ENCODE results near the gene COQ5. TPM values are rescaled to one million over a fixed set of nuclear protein-coding genes. Genes with fewer than 3 reads are reported as not detected.
A peak's percentile ranks its signal among the peaks of the same experiment; 100 is the strongest.

The COQ5 gene
- 10 to 100 TPM; 26.2 to 33.0 (median 26.5) TPM for total RNA-seq

DNA sequence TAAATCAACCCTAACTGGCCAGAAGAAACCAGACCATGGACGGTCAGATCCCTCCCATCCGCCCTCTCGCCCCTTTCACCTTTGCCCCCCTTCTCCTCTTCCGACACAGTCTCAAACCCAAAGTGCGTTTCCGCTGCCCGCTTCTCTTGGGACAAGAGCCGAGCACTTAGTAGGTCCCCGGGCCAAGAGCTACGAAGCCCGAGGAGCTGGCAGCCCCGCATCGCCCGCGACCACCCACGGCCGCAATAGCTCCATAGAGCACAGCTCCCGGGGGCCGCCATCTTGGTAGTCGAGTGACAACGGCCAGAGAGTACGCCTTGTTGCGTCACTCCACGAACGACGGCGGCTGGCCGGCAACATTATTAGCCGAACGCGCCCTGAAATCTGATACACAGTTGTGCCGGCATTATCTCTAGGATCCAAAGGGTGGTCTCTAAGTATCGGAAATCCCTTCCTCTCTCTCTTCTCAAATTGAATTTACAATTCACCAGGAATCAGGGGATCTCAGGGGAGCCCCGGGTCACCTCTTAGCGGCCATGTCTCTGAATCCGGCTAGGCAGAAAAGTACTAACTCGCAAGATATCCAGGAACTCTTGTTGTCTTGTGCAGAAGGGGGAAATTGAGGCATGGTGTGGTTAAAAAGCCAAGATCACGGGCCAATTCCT lies at the start of gene COQ5:
Gene COQ5, minus strand, starts transcription at position 298 of the 665 bp plus-strand sequence. Its CDS starts 17 bp downstream, at position 281.
- H3K4me1 ChIP-seq, result no peaks in the 10 kb centered on the region
- H3K4me3 ChIP-seq, result peak within 1 kb of the TSS; percentile 74
- H3K36me3 ChIP-seq, result no peaks in the 10 kb centered on the region
- peak within 1 kb of the TSS; percentile 92 to 97 for H3K27ac ChIP-seq
- no peaks in the 10 kb centered on the region for H3K9me3 ChIP-seq
- peak; percentile 83 to 85 for DNase-seq (ENCODE audit: low spot score in 2 of 2)
- H3K27me3 ChIP-seq, result no peaks in the 10 kb centered on the region
- TF ChIP-seq CTCF (IDR thresholded peaks at IDR 0.05) (no peak), POLR2AphosphoS5 (IDR thresholded peaks at IDR 0.05) (peak in 2 of 3 donors; percentile 91 to 92), POLR2A (IDR thresholded peaks at IDR 0.05) (peak; percentile 50)
- intact Hi-C loops (cut with DNase I; ENCODE audit: low total_unique reads), result no loop called here

DNA sequence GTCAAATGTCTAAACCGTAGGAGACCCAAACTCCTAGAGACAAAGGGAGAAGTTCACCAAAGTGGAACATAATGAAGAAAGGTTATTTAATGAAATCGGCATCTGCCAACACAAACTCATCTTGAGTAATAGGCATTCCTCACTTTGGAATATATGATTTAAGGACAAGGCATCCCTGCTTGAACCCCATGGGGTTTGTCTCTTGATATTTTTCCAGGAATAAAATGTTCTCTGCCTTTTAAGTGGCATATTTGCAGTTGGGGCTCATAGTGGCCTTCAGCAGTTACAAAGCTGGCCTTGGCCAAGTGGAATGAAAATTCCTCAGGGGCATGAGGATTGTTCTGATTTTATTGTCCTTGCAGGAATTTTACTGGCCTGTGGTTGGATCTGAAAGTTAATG lies 45.1 kb upstream of the COQ5 start:
- H3K9me3 ChIP-seq, result no peaks in the 10 kb centered on the region
- no peak overlapping the region for H3K4me3 ChIP-seq
- no peaks in the 10 kb centered on the region for H3K27me3 ChIP-seq
- intact Hi-C loops (cut with DNase I; ENCODE audit: low total_unique reads), result no loop called here
- no peaks in the 10 kb centered on the region for H3K4me1 ChIP-seq
- DNase-seq (ENCODE audit: low spot score in 2 of 2), result no peak
- H3K27ac ChIP-seq, result peak overlapping the region in 1 of 2 donors; percentile 6
- H3K36me3 ChIP-seq, result peaks cover 20% of the 10 kb centered on the region
- TF ChIP-seq POLR2AphosphoS5 (IDR thresholded peaks at IDR 0.05), result no peak
- TF ChIP-seq CTCF (IDR thresholded peaks at IDR 0.05), result no peak
- TF ChIP-seq POLR2A (IDR thresholded peaks at IDR 0.05), result no peak

DNA sequence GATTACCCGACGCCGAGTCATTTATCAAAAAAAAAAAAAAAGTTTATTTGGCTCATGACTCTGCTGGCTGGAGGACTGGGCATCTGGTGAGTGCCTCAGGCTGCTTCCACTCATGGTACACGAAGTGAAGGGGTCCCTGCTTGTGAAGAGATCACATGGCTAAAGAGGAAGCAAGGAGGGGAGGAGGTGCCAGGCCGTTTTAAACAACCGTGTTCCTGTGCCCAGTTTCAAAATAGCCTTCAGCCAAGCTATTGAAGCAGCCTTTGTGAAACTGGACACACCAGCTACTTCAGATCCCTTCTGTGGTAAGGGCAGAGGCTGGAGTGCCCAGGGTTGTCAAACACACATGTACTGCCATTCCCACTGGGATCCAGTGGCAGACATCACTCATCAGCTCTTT lies 44.6 kb upstream of the COQ5 start:
- TF ChIP-seq POLR2A (IDR thresholded peaks at IDR 0.05) (no peak), CTCF (IDR thresholded peaks at IDR 0.05) (no peak), POLR2AphosphoS5 (IDR thresholded peaks at IDR 0.05) (no peak)
- no peaks in the 10 kb centered on the region for H3K27me3 ChIP-seq
- H3K36me3 ChIP-seq, result peaks cover 20% of the 10 kb centered on the region
- H3K4me1 ChIP-seq, result no peaks in the 10 kb centered on the region
- no peak overlapping the region for H3K4me3 ChIP-seq
- no peaks in the 10 kb centered on the region for H3K9me3 ChIP-seq
- intact Hi-C loops (cut with DNase I; ENCODE audit: low total_unique reads), result no loop called here
- DNase-seq (ENCODE audit: low spot score in 2 of 2), result no peak
- H3K27ac ChIP-seq, result peak overlapping the region; percentile 6 to 17

- Histone ChIP-seq H3K27me3 (no peaks in the 10 kb centered on the region), H3K36me3 (peaks cover 27% of the 10 kb centered on the region), H3K4me3 (no peak overlapping the region), H3K9me3 (no peaks in the 10 kb centered on the region), H3K4me1 (no peaks in the 10 kb centered on the region), H3K27ac (no peak overlapping the region)
- DNase-seq (ENCODE audit: low spot score in 2 of 2), result no peak
- intact Hi-C loops (cut with DNase I; ENCODE audit: low total_unique reads), result no loop called here
- TF ChIP-seq CTCF (IDR thresholded peaks at IDR 0.05), result no peak
- TF ChIP-seq POLR2A (IDR thresholded peaks at IDR 0.05), result no peak
- TF ChIP-seq POLR2AphosphoS5 (IDR thresholded peaks at IDR 0.05), result no peak
Measured at GRCh38 chr12:120571299-120571698, 42.3 kb upstream of the COQ5 start.

GRCh38 chr12:120563495-120563894 lies 34.5 kb upstream of the COQ5 start:
- H3K4me3 ChIP-seq, result no peak overlapping the region
- TF ChIP-seq CTCF (IDR thresholded peaks at IDR 0.05) (no peak), POLR2A (IDR thresholded peaks at IDR 0.05) (no peak), POLR2AphosphoS5 (IDR thresholded peaks at IDR 0.05) (no peak)
- no peaks in the 10 kb centered on the region for H3K27me3 ChIP-seq
- H3K4me1 ChIP-seq, result no peaks in the 10 kb centered on the region
- DNase-seq (ENCODE audit: low spot score in 2 of 2), result no peak
- no peaks in the 10 kb centered on the region for H3K9me3 ChIP-seq
- no peak overlapping the region for H3K27ac ChIP-seq
- peaks cover 21% of the 10 kb centered on the region for H3K36me3 ChIP-seq
- intact Hi-C loops (cut with DNase I; ENCODE audit: low total_unique reads), result no loop called here

Measured in breast epithelium (tissue), 4 donors.